HTR-8/SVneo (cell line): ENCODE data around the gene KIF25.

Experiments
- DNase-seq: peaks from one replicate; pipeline ENCODE4 v3.0.0; 2011; ENCODE audit warnings: low spot score, mixed read lengths; ENCODE audit not compliant: insufficient read length
- FAIRE-seq: peaks from 2 replicates; lab custom pipeline; 2011; peaks lifted over from hg19 to GRCh38; lab: Jason Lieb, UNC

The KIF25 gene, protein sequence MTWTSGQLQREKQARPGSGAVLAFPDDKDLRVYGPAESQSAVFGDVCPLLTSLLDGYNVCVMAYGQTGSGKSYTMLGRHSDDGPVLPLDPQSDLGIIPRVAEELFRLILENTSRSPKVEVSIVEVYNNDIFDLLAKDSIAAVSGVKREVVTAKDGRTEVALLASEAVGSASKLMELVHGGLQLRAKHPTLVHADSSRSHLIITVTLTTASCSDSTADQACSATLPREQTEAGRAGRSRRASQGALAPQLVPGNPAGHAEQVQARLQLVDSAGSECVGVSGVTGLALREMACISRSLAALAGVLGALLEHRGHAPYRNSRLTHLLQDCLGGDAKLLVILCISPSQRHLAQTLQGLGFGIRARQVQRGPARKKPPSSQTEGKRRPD

DNA sequence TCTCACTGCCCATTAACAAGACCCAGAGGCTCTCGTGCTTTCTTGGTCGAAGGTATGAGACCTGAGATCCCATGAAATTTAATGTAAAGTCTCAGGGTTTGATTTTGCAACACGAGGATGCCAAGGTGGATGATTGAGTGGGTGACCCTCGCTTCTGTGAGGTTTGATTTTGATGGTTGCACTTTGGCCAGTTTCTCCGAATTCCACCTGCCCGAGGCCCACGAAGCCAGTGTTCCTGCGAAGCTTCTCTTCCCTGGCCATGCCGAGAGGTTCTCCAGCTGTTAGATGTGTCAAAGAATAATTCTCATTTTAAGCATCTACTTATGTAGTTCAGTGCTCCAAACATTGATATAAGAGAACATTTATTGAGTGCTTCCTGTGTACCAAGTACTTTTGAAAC lies at the start of gene KIF25:
TSS of gene KIF25 (plus strand) at position 30 of the 400 bp plus-strand sequence. CDS start 31,915 bp downstream, outside the sequence.
- FAIRE-seq: no peak

DNA sequence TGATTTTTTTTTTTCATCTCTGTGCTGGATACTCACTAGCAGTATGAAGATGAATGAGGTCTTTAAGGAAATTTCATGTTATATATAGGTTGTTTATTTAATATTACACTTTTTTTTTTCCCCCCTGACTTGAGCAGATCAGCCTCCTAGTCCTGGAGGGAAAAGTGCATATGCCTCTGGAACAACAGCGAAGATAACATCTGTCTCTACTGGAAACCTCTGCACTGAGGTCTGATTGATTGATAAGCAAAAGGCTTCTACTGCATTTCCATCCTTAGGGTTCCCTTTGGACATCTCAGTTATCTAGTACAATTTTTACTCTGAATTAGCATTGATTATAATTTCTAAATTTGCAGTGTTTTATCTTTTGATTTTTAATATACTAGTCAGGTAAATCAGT lies 49.8 kb upstream of the KIF25 start:
- DNase-seq: no peak
- FAIRE-seq: no peak

More for the DNA sequence above, at the start of gene KIF25:
- no peak for DNase-seq

DNA sequence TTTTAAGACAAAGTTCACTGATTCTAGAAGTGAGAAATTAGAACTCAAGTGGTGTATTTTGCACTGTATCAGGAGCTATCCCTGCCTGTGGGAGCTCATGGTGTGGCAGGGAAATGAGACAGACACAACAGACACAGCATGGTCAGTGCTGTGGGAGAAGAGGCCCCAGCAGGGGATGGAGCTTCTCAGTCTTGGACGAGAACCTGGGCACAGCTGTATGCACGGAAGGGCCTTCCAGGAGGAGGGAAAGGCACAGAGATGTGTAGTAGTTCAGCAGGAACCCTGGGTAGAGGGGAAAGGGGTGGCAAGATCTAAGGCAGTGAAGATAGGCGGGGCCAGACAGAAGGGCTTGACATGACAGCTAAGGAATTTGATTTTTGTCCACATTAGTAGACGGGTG lies 48.8 kb upstream of the KIF25 start:
- FAIRE-seq (no peak), DNase-seq (no peak)

DNA sequence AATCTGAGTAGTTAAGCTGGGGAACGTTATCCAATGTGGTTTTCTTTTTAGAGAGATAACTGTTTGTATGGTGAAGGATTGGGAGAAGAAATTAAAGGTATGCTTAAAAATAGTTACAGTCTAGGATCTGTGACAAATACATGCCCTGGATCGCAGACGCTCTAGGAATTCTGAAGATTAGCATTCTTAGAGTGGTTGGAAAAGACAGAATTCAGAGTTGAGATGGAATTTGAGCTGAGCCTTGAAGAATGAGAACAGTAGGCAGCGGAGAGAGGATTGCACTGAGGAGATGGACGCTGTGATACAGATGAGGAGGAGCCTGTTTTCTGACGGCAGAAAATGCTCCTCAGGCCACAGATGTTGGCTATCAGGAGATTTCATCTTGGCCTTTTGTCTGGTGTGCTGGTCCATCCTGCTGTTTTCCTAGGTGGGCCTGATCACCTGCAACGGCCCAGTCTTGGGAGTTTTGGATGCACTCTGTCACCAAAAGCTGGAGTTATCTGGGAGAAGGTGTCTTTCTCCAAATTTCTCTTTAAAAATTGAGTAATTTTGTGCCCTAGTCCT lies 48.3 kb upstream of the KIF25 start:
- FAIRE-seq: no peak
- DNase-seq: no peak

DNA sequence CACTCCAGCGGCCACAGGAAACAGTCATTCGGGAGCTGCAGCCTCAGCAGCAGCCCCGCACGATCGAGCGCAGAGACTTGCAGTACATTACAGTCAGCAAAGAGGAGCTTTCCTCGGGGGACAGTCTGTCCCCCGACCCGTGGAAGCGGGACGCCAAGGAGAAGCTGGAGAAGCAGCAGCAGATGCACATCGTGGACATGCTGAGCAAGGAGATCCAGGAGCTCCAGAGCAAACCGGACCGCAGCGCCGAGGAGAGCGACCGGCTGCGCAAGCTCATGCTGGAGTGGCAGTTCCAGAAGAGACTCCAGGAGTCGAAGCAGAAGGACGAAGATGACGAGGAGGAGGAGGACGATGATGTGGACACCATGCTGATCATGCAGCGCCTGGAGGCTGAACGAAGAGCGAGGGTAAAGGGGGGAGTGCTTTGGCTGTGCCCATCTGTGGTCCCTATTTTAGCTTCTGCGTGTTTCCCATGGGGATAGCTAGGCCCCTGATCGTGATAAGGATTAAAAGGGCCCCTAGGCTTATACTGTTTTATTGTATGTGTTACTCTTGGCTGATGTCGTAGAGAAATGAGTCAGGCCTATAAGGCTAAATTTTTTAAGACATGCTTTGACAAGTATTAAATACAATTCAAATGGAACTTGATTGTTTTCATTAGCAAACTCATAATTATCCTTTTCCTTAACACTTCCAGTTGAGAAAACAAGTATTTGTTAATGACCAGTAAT lies 45.5 kb upstream of the KIF25 start:
- DNase-seq (no peak), FAIRE-seq (no peak)

DNA sequence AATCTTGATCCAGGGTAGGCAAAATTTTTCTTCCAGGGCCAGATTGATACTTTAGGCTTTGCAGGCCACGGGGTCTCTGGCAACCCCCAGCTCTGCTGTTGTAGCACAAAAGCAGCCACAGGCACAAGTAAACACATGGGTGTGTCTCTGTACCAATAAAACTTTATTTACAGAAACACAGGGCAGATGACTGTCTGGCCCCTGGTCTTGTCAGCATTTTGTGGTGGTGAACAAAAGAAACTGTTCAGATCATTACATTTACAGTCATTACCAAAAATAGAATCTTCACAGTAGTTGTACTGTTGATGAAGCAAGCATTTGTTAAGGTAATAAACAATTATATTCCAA lies 45.0 kb upstream of the KIF25 start:
- FAIRE-seq: no peak
- DNase-seq: no peak

DNA sequence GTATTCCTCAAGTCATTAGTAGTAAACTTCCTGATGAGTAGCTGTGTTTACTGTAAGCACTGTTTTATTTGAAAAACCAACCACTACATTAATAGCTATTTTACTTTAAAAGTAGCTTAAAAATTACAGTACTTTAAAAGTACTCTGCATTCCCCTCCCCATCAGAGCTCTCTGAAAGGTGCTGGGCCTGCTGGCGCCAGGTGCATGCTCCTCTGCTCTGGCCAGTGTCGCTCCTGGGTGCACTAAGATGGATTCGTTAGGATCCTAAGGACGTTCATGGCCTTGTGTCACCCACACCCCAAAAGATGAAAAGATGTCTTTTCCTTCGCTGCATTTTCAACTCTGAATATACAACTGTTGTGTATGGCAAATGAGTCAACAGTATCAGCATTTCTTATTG lies 43.9 kb upstream of the KIF25 start:
- FAIRE-seq (no peak), DNase-seq (no peak)

DNA sequence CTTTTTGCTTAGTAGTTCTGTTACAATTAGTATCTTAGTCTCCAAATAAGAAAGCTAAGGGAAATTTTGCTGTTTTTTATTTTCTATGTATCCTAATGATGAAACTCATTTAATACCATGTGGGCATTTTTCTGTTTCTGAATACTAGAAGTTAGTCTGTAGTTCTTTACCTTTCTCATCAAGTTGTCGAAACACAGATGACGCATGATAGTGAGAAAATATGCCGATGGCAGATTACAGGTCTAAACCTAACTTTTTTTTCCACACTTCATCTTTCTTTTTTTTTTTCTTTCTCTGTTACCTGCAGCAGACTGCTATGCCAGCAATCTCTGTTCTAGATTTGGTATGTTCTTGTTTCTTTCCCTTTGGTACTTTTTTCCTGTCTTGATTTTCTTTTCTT lies 43.3 kb upstream of the KIF25 start:
- FAIRE-seq (no peak), DNase-seq (no peak)

DNA sequence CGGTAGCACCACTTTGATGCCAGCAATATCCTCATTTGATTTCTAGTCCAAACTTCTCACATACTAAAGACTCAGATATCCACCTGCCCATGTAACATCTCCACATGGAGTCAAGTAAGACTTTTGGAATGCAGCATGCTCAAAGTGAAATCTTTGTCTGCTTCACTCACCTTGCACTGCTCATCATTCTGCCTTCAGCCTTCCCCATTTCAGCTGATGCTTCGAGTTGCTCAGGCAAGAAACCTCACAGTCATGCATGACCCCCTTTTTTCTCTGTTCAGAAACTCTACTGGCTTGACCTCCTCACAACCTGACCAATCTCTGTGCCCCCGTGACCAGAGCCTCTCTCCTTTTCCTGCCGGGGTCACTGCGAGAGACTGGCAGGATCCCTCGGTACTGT lies 41.0 kb upstream of the KIF25 start:
- DNase-seq (no peak), FAIRE-seq (no peak)

DNA sequence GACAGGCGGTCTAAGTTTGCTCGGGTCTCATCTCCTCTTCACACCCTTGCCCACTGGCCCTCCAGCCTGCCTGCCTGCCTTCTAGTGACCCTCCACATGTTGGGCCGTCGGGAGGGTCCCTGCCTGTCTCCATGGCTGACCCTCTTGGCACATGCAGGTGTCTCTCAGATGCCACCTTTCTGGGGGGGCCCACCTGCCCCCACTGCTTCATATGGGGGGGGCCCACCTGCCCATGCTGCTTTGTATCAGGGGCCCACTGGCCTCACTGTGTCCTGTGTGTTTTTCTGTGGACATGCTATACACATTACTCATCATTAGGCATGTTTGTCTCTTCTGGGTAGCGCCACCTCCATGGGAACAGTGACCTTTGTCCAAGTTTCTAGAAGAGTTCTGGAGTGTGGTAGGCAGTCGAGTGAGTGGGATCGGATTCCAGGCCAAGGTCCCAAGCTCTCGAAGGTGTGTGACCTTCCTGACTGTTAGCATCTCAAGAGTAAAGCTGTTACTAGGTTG lies 40.4 kb upstream of the KIF25 start:
- no peak for FAIRE-seq
- DNase-seq: no peak

DNA sequence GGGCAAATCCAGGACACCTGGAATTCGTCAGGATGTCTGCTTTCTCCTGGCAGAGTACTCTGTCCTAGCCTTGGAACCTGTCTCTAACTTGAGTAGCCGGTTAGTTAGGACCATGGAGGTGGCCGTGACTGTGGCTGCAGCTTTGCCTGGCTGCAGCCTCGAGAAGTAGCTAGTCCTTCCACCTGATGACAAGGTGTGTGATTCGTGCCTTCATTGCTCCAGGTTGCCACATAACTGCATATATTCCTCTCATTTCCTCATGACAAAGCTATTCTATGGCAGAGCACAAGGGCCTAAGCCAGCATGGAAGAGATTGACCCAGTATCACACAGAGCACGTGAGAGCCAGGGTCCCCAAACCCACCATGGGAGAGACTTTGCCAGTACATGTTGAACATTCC lies 39.8 kb upstream of the KIF25 start:
- no peak for FAIRE-seq

DNA sequence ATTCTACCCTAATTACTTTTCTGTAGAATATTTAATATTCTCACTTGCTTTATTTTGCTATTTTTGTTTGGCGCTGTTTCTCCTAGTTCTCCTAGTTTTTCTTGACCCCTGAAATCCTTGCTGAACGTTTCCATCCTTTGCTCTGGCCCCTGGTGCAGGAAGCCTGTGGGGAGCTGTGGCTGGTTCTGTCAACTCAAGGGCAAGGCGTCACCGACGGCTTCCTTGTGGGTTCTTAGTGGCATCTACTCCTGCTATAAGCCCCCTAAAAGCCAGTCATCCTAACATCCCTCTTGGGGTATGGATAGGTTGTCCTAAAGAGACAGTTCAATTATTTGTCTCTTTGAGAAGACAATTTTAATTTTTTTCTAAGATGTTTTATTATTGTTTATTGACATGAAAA lies 36.9 kb upstream of the KIF25 start:
- FAIRE-seq (no peak), DNase-seq (no peak)

More for the DNA sequence above, 39.8 kb upstream of the KIF25 start:
- DNase-seq: no peak

DNA sequence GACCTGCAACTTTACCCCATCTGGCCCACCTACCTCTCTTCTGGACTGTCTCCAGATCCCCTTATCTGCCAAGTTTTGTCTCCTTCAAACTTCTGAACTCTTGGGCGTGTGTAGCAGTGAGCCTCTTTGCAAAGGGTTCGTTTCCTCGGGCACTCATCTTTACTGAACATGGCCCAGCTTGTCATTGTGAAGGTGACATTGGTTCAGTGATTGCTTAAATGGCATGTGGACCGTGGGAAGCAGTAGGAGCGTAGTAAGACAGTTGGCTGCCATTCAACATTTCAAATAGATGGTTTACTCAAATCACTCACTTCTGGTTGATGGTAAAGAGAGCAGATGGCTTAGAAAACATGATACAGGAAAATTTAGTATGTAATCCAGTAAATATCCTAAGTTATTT lies 34.8 kb upstream of the KIF25 start:
- no peak for FAIRE-seq
- no peak for DNase-seq

DNA sequence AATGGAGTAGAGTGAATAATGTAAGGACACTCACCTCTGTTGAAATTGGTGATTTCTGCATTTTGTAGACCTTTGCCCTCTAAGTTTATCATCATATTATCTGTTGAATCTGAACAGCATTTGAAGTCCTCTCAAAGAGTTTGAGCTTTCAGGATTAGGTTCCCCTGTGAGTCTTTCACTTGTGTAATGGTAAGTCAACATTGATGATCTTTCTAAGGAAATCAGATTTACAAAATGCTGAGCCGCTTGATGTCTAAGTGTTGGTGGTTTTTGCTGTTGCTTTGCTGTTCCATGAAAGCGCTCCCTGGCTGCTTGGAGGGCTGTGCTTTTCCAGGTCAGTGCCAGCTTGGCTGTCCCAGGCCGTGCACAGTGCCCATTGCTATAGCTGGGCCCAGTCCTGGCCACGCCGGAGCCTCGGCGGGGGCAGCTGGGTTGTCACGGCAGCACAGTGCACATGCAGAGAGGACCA lies 33.8 kb upstream of the KIF25 start:
- DNase-seq (no peak), FAIRE-seq (no peak)

DNA sequence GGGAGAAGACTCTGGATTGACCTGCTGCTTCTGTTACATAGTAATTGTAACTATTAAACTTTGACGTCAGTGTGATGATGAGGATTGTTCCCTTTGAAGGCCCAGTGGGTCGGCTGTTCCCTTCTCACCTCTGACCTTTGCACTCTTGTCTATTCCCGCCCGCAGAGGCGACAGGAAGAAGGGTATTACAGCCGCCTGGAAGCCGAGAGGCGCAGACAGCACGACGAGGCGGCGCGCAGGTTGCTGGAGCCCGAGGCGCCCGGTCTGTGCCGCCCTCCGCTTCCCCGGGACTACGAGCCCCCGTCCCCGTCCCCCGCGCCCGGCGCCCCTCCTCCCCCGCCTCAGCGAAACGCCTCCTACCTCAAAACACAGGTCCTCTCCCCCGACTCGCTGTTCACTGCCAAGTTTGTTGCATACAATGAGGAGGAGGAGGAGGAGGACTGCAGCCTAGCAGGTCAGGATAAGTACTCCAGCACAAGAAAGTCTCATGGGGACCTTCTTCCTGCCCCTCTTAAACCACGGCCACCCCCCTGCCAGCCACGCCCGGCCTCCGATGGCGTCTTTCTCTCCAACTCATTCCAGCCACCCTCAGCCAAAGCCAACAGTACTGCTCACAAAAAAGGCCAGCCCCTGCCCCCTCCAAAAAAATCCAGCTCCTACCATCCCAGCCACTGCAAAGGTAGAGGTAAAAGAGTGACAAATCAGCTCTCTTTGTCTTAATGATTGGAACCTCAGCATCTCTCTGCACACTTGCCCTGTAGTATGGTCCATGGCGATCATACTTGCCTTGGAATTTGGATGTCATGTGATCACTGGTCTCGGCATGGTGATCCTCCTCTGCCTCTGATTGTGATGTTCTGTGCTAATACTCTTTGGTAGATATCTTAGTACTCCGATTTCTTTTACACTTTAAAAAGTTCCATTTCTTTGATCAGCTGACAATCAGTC lies 31.6 kb upstream of the KIF25 start:
- no peak for FAIRE-seq
- no peak for DNase-seq

DNA sequence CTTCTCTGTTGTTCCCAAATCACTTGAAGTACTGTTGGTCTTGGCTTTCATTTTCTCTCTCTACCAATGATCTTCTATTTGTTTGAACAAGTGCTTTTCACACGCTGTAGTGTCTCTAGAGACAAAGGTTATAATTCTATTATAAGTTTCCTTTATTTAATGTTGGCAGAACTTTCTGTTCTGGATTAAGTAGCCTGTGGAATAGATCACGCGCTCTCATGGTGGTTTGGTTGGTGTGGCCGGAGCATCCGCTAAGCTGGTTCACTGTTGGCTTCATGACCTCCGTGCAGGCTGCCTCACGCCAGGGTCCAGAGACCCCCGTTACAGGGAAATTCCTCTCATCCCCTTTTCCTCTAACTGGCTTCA lies 30.9 kb upstream of the KIF25 start:
- no peak for FAIRE-seq

DNA sequence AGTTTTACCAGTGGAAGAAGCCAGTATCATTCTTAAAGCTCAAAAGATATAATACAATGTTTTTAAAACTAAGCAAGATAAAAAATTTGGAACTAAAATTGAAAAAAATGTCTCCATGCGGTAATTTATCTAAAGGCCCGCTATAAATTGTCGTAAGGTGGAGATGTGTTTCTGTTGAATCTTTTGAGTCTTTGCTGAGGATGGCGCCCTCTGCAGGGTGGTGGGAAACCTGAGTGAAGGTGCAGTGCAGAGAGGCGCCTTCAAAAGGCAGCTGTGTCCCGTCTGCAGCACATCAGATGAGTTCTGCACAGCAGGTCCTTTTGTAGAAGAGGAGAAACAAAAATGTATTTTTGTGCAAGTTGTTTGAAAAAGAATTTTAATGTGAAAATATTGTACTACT lies 29.4 kb upstream of the KIF25 start:
- no peak for FAIRE-seq
- DNase-seq: no peak

More for the DNA sequence above, 30.9 kb upstream of the KIF25 start:
- DNase-seq: no peak

DNA sequence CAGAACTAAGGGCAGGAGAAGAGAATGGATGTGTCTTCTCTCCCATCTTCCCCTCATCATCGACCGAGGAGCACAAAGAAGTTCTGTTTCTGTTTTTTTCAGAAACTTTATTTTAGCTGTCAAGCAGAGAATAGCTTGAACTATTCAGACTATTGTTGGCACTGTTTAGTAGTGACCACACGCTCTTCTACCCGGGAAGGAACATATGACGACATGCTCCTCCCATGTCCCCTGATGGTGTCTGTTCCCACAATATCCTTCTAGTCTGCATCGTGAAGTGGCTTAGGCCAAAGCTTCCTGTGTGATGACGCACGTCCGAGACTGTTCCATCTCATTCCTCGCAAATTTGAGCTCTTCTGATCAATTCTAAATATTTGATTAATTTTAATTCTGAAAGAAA lies 27.2 kb upstream of the KIF25 start:
- DNase-seq (no peak), FAIRE-seq (no peak)

DNA sequence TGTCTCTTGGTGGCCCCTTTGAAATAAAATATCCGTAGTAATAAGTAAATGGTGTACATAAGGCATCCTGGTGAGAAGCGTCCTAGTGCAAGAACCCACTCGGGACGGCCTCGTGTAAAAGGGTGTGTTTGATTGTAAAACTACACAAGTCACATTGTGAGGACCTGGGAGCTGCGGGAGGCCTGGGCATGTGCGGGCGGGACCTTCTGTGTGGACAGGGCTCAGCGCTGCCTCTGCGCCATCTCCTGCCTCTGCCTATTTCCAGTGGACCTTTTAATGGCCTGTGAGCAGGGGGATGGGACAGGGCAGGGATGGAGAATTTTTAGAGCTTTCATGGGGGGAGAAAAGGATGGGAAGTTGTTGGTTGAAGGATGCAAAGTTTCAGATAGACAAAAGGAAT lies 25.3 kb upstream of the KIF25 start:
- FAIRE-seq (no peak), DNase-seq (no peak)
